ENCODE results near the gene CYFIP1.

The CYFIP1 gene

GRCh38 chr15:22980189-22981050 is at the start of gene CYFIP1:
TSS of gene CYFIP1 (minus strand) at chr15:22980368. CDS start at chr15:22947285, 33,083 bp downstream.
- Histone ChIP-seq H3K4me1 (ENCODE audit: control insufficient read depth, insufficient read depth, low read length) (no peaks in the 10 kb centered on the region), H3K36me3 (ENCODE audit: control insufficient read depth in 2 of 2, insufficient read depth in 1 of 2, low read length in 2 of 2) (no peaks in the 10 kb centered on the region), H3K4me3 (ENCODE audit: low read depth, low read length) (peak within 1 kb of the TSS; percentile 82), H3K9me3 (ENCODE audit: control insufficient read depth, insufficient read depth, low read depth, low read length) (no peaks in the 10 kb centered on the region), H3K27ac (ENCODE audit: extremely low read depth, low read depth, low read length) (peak within 1 kb of the TSS; percentile 73; the same call in 1 of the 2 replicates)
- ChIA-PET POLR2A (interaction anchor here (1.0 to 1.1 kb wide), 2 partner anchors 59 to 142 kb away, joined by 3 to 4 read pairs; partner anchors contain the start of genes NIPA2 and TUBGCP5), CTCF (interaction anchor here (0.6 kb wide), 1 partner anchor 19 kb away, joined by 3 read pairs; no protein-coding TSS in a partner anchor)
- TF ChIP-seq ZFHX2 (tag by site-specific recombination; conservative IDR thresholded peaks at IDR 0.05) (no peak), ZBTB11 (tag by site-specific recombination; conservative IDR thresholded peaks at IDR 0.05; ENCODE audit: low read depth) (peak; percentile 81), GLIS2 (tag by site-specific recombination; IDR thresholded peaks at IDR 0.05) (peak; percentile 85), GLIS1 (tag by site-specific recombination; IDR thresholded peaks at IDR 0.05) (peak; percentile 82), SP2 (tag by site-specific recombination; IDR thresholded peaks at IDR 0.05) (peak; percentile 82), ZNF341 (tag by site-specific recombination; IDR thresholded peaks at IDR 0.05; ENCODE audit: low read depth) (peak; percentile 14), ZBTB17 (tag by site-specific recombination; IDR thresholded peaks at IDR 0.05) (peak; percentile 62; the same call in 1 of the 2 replicates), WT1 (tag by site-specific recombination; IDR thresholded peaks at IDR 0.05) (peak; percentile 10; the same call in 1 of the 2 replicates), ZNF155 (tag by site-specific recombination; IDR thresholded peaks at IDR 0.05) (no peak), ZNF513 (tag by site-specific recombination; IDR thresholded peaks at IDR 0.05) (peak; percentile 71), KLF9 (tag by site-specific recombination; IDR thresholded peaks at IDR 0.05; ENCODE audit: low read depth) (no peak; the same call in 1 of the 2 replicates), ZNF600 (tag by site-specific recombination; IDR thresholded peaks at IDR 0.05) (peak; percentile 27; the same call in 1 of the 2 replicates), ZXDB (tag by site-specific recombination; IDR thresholded peaks at IDR 0.05) (peak; percentile 76), ZNF701 (tag by site-specific recombination; IDR thresholded peaks at IDR 0.05) (no peak), ZSCAN30 (tag by site-specific recombination; IDR thresholded peaks at IDR 0.05) (peak; percentile 22; the same call in 1 of the 2 replicates), ZNF76 (tag by site-specific recombination; IDR thresholded peaks at IDR 0.05; ENCODE audit: borderline replicate concordance, low read depth) (peak; percentile 68; the same call in 1 of the 2 replicates), KLF8 (tag by site-specific recombination; IDR thresholded peaks at IDR 0.05) (peak; percentile 50), ZNF23 (tag by site-specific recombination; IDR thresholded peaks at IDR 0.05; ENCODE audit: borderline replicate concordance) (no peak), ZBTB10 (tag by site-specific recombination; IDR thresholded peaks at IDR 0.05) (peak; percentile 53; the same call in 1 of the 2 replicates), KLF7 (tag by site-specific recombination; IDR thresholded peaks at IDR 0.05; ENCODE audit: borderline replicate concordance) (0 out of 2 replicates have a peak, but pooled peaks have one; percentile 38), ZBTB26 (tag by site-specific recombination; optimal IDR thresholded peaks at IDR 0.05) (peak; percentile 55), ZNF423 (tag by site-specific recombination; IDR thresholded peaks at IDR 0.05) (no peak), KLF1 (tag by site-specific recombination; IDR thresholded peaks at IDR 0.05) (peak; percentile 46), ZNF335 (tag by site-specific recombination; conservative IDR thresholded peaks at IDR 0.05) (peak; percentile 76), ZBTB20 (tag by site-specific recombination; IDR thresholded peaks at IDR 0.05) (peak; percentile 82), KLF10 (tag by site-specific recombination; IDR thresholded peaks at IDR 0.05) (peak; percentile 56; the same call in 1 of the 2 replicates), ZFP41 (tag by site-specific recombination; IDR thresholded peaks at IDR 0.05; ENCODE audit: borderline replicate concordance) (no peak), IKZF3 (tag by site-specific recombination; IDR thresholded peaks at IDR 0.05) (peak; percentile 92)

Measured in HEK293 (cell line).